Activated CD4-positive, alpha-beta T cell treated with anti-CD3 and anti-CD28 coated beads, Interleukin-2, amount 50 U/mL, for 4 hours (primary cell): ENCODE measurements around the gene COL11A1.
"Not testable (repeated sequence)": the region's sequence is repeated elsewhere in the genome, so short reads cannot be mapped to it uniquely, and the experiment has no call there.

Experiments used
- DNase-seq, 2 experiments: peaks; one replicate each; pipeline ENCODE4 v3.0.0-alpha.2; 2020

The COL11A1 gene

GRCh38 chr1:103108376-103109150 lies at the start of gene COL11A1:
TSS of gene COL11A1 (minus strand) at chr1:103108522. CDS start at chr1:103108178, 344 bp downstream.
- no peak for DNase-seq

GRCh38 chr1:103156966-103157365 lies 48.6 kb upstream of the COL11A1 start:
- no peak for DNase-seq

GRCh38 chr1:103146166-103146565 lies 37.8 kb upstream of the COL11A1 start:
- no peak for DNase-seq

- no peak for DNase-seq
Measured at GRCh38 chr1:103145449-103145848, 37.1 kb upstream of the COL11A1 start.

GRCh38 chr1:103144681-103145080 lies 36.4 kb upstream of the COL11A1 start:
- DNase-seq: no peak

- no peak for DNase-seq
Measured at GRCh38 chr1:103142461-103142860, 34.1 kb upstream of the COL11A1 start.

- no peak for DNase-seq
Measured at GRCh38 chr1:103129796-103130195, 21.5 kb upstream of the COL11A1 start.

GRCh38 chr1:103129255-103129654 lies 20.9 kb upstream of the COL11A1 start:
- DNase-seq: no peak

GRCh38 chr1:103128256-103128655 lies 19.9 kb upstream of the COL11A1 start:
- not testable (repeated sequence) for DNase-seq

GRCh38 chr1:103125219-103125618 lies 16.9 kb upstream of the COL11A1 start:
- no peak for DNase-seq

- no peak for DNase-seq
Measured at GRCh38 chr1:103122983-103123720, 14.8 kb upstream of the COL11A1 start.

- DNase-seq: no peak
Measured at GRCh38 chr1:103120981-103121380, 12.7 kb upstream of the COL11A1 start.

GRCh38 chr1:103112546-103112945 lies 4.2 kb upstream of the COL11A1 start:
- no peak for DNase-seq

GRCh38 chr1:103111926-103112325 lies 3.6 kb upstream of the COL11A1 start:
- no peak for DNase-seq

- no peak for DNase-seq
Measured at GRCh38 chr1:103110701-103111100, 2.4 kb upstream of the COL11A1 start.

- DNase-seq: no peak
Measured at GRCh38 chr1:103109311-103109920, 1.1 kb upstream of the COL11A1 start.

GRCh38 chr1:103107741-103108375 lies 464 bp downstream of the COL11A1 start:
- DNase-seq: no peak

GRCh38 chr1:103106426-103107341 lies 1.6 kb downstream of the COL11A1 start:
- no peak for DNase-seq

- DNase-seq: no peak
Measured at GRCh38 chr1:103101399-103101798, 6.9 kb downstream of the COL11A1 start.

GRCh38 chr1:103089221-103089620 lies 19.1 kb downstream of the COL11A1 start:
- no peak for DNase-seq

GRCh38 chr1:103087256-103087655 lies 21.1 kb downstream of the COL11A1 start:
- DNase-seq: no peak

GRCh38 chr1:103084181-103084580 lies 24.1 kb downstream of the COL11A1 start:
- DNase-seq: no peak
